Right cardiac atrium (tissue), 5 donors: ENCODE measurements around the gene CERS6. TPM values are rescaled to one million over a fixed set of nuclear protein-coding genes. Genes with fewer than 3 reads are reported as not detected.
"Not testable (repeated sequence)": the region's sequence is repeated elsewhere in the genome, so short reads cannot be mapped to it uniquely, and the experiment has no call there.

Source experiments
- ATAC-seq, 2 donors: fragments of 200-7000 bp; cut with Tn5 transposase; one replicate each; pipeline versions ENCODE4 v1.8.0 to v1.9.1; 2020; ENCODE audit warnings: moderate library complexity in 2 of 2, mild to moderate bottlenecking in 1 of 2
- DNase-seq, 3 donors: peaks; one replicate each; pipeline ENCODE4 v3.0.0-alpha.2; 2020
- H3K27ac ChIP-seq: one replicate; pipeline ENCODE4 v1.5.1; 2013; ENCODE audit warnings: mild to moderate bottlenecking, low read length, control low read depth, moderate library complexity
- H3K27me3 ChIP-seq: one replicate; pipeline ENCODE4 v1.6.1; 2013; ENCODE audit not compliant: control insufficient read depth, insufficient read depth
- H3K4me1 ChIP-seq: one replicate; pipeline ENCODE4 v1.6.1; 2013; ENCODE audit warnings: low read length; ENCODE audit not compliant: control insufficient read depth, insufficient read depth
- H3K4me3 ChIP-seq: one replicate; pipeline ENCODE4 v1.5.1; 2013; ENCODE audit warnings: low read length, control low read depth
- H3K9me3 ChIP-seq: one replicate; pipeline ENCODE4 v1.6.1; 2013; ENCODE audit warnings: low read length; ENCODE audit not compliant: control insufficient read depth
- WGBS: extraction: QIAGEN DNeasy Blood & Tissue Kit; methylation state at CpG from one replicate; pipeline ENCODE4 v1.1.7; 2013; 5-methylcytosine and 5-hydroxymethylcytosine counted together
- intact Hi-C, 4 donors: fragments of 100-400 bp; cut with DNase I; formaldehyde crosslinking; loops; one replicate each; pipeline versions ENCODE4 v1.11.0 to v1.14.0; 2022 to 2023
- long read RNA-seq, 4 donors: library from polyadenylated mRNA; unstranded; transcript quantifications; one replicate each; pipeline ENCODE4 v2.0.0, GENCODE V29; 2020 to 2021
- polyA plus RNA-seq: library from polyadenylated mRNA; stranded (reverse); fragments of 200-250 nt; gene quantifications from one replicate; pipeline ENCODE4 v1.2.3, GENCODE V29; 2013
- total RNA-seq, 4 donors: library from RNA; stranded (reverse); fragmentation: NEBNext Ultra II Directional; extraction: Animal tissue kit (Norgen Biotek cat#: 25700); gene quantifications; one replicate each; pipeline ENCODE4 v1.2.1, GENCODE V29; 2021
- donor health status: healthy with polysubstance abuse.
- donor health status: DM: no; HTN: yes; CAD: no.
- donor health status: DM: no; HTN: no; CAD: no.
- donor health status: DM: no; HTN: yes; CAD: no; lungs with severe emphysema.
- donor health status: DM: yes; HTN: yes; CAD: no.

CERS6 gene
- total RNA-seq: 10 to 100 TPM; 47.6 to 71.5 (median 52.5) TPM
- polyA plus RNA-seq: 25.6 TPM
- long read RNA-seq, donor 1, full-length matches to known transcripts: 32 of 41 reads
- long read RNA-seq, donor 1, partial matches to known transcripts: 0 of 41 reads
- long read RNA-seq, donor 1, other reads (novel, unspliced or antisense): 9 of 41 reads
- long read RNA-seq, donor 2, full-length matches to known transcripts: 14 of 22 reads
- long read RNA-seq, donor 2, partial matches to known transcripts: 0 of 22 reads
- long read RNA-seq, donor 2, other reads (novel, unspliced or antisense): 8 of 22 reads
- long read RNA-seq, donor 3, full-length matches to known transcripts: 1 of 19 reads
- long read RNA-seq, donor 3, partial matches to known transcripts: 1 of 19 reads
- long read RNA-seq, donor 3, other reads (novel, unspliced or antisense): 17 of 19 reads
- long read RNA-seq, donor 4, full-length matches to known transcripts: 18 of 33 reads
- long read RNA-seq, donor 4, partial matches to known transcripts: 0 of 33 reads
- long read RNA-seq, donor 4, other reads (novel, unspliced or antisense): 15 of 33 reads

DNA sequence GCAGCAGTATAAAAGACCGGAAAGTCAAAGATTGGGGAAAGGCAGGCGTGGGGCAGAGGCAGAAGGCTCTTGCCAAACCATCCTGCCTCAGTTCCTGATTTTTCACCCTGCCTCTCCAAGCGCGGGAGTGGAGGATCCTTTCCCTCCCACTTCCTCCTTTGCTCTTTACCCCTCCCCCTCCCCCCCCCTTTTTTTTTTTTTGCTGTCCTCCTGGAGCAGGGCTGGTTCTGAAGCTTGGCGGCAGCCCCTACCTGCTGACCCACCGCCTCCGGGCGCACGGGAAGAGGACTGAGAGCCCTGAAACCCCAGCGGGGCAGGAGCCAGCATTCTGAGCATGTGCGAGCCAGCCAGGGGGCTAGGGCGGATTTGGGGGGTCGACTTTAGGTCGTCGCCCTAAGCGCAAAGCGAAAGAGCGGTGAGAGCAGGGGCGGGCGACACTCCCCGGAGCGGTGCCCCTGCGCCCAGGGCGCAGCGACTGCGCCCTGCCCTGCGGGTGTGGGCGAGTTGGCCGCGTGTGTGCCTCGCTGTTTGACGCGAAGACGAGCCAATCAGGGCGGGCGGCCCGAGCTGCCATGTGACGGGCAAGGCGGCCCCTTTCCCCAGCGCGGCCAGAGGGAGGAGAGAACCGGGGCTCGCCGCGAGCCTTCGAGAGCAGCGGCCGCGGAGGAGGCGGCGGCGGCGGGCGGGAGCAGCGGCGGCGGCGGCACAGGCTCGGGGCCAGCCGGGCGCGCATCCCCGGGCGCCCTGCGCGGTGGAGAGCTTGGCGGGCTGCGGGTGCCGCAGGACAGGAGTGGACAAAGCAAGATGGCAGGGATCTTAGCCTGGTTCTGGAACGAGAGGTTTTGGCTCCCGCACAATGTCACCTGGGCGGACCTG, at the start of gene CERS6:
CERS6 (plus strand) TSS at position 628 of the 876 bp plus-strand sequence; CDS start at position 805, 177 bp downstream.
- H3K4me1 ChIP-seq: no peaks in the 10 kb centered on the region
- H3K27ac ChIP-seq: peak within 1 kb of the TSS; percentile 69
- DNase-seq (peak; percentile 97 to 99 (median 99)), ATAC-seq (peak; percentile 99)
- intact Hi-C loops: loop anchor here in 3 of 4 donors (5.0 to 10.0 kb wide), 3 partner anchors 129 to 229 kb away; no protein-coding TSS in a partner anchor
- H3K4me3 ChIP-seq: peak within 1 kb of the TSS; percentile 68
- WGBS: under 1% methylated on average over 72 of the region's 72 CpGs
- H3K27me3 ChIP-seq: no peaks in the 10 kb centered on the region
- no peaks in the 10 kb centered on the region for H3K9me3 ChIP-seq

- H3K9me3 ChIP-seq, H3K4me3 ChIP-seq, H3K27ac ChIP-seq, H3K4me1 ChIP-seq, ATAC-seq, DNase-seq, H3K27me3 ChIP-seq, intact Hi-C loops: not testable (repeated sequence)
- WGBS: 84% methylated on average over 5 of the region's 5 CpGs
Measured at GRCh38 chr2:168412301-168412700, 43.8 kb upstream of the CERS6 start.

GRCh38 chr2:168413101-168413500, 43.0 kb upstream of the CERS6 start:
- 91% methylated on average over 3 of the region's 3 CpGs for WGBS
- H3K4me3 ChIP-seq, intact Hi-C loops, ATAC-seq, H3K9me3 ChIP-seq, DNase-seq, H3K27ac ChIP-seq, H3K27me3 ChIP-seq, H3K4me1 ChIP-seq: not testable (repeated sequence)

GRCh38 chr2:168416555-168416954, 39.5 kb upstream of the CERS6 start:
- no peaks in the 10 kb centered on the region for H3K27me3 ChIP-seq
- intact Hi-C loops: no loop called here
- H3K9me3 ChIP-seq: no peaks in the 10 kb centered on the region
- DNase-seq (no peak), ATAC-seq (no peak)
- H3K4me3 ChIP-seq: no peak overlapping the region
- no peaks in the 10 kb centered on the region for H3K4me1 ChIP-seq
- no peak overlapping the region for H3K27ac ChIP-seq

DNA sequence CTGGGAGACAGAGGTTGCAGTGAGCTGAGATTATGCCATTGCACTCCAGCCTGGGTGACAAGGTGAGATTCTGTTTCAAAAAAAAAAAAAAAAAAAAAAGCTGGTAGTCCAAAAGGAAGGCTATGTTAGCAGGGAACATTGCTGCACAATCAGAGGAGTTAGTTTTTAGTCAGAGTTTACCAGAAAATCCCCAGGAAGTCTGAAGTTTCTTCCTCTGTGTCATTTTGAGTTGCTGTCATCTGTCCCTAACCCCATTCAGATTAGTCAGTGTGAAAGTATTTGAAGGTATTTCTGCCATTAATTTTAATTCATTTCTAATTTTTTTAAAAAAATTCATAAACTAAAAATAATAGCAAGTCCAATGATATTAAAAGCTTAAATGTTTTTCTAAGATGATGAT, 33.5 kb upstream of the CERS6 start:
- DNase-seq (no peak), ATAC-seq (no peak)
- Histone ChIP-seq H3K4me3 (no peak overlapping the region), H3K4me1 (no peaks in the 10 kb centered on the region), H3K27ac (no peak overlapping the region), H3K9me3 (no peaks in the 10 kb centered on the region), H3K27me3 (no peaks in the 10 kb centered on the region)
- intact Hi-C loops: no loop called here

DNA sequence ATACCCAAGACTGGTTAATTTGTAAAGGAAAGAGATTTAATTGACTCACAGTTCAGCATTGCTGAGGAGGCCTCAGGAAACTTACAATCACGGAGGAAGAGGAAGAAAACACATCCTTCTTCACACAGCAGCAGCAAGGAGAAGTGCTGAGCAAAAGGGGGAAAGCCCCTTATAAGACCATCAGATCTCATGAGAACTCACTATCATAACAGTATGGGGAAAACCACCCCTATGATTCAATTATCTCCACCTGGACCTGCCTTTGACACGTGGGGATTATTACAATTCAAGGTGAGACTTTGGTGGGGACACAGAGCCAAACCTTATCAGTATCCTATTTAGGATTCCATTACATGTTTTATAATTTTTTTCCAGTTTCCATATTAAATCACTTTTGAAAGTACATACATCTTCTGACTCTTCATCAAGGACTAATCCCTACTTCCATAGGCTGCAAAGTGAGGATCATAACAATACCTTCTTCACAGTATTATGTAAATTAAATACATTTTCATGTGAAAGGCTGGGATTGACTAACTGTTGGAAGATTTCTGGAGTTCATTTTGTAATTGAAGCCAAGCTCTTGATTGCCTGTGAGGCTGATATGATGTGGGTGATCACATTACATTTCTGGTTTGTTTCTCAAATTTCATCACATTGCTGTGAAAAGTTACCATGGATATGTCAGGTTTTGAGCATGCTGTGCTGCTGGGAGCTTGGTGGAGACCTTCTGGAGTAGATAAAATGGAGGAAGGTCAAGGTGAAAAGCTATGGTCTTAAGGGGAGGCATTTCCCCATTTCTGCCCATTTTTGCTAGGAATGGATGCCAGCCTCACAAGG, 31.7 kb upstream of the CERS6 start:
- no peaks in the 10 kb centered on the region for H3K9me3 ChIP-seq
- intact Hi-C loops: no loop called here
- no peak for DNase-seq

DNA sequence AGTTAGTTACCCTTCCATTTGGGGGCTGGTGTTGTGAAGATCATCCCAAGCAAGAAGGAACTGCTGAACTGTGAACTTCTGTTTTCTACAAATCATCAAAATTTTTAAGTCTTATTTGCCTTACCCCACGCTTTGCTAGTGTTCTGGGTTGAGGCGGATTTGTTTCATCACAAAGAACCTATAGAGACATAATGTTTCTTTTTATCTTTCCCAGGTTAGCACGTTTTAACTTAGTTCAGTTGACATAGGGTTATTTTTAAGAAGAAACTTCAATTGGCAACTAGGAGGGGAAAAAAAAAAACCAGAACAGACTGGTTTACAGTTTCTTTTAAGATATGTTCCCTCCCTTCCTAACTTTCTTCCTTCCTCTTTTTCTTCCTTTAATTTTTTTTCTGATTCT, 31.1 kb upstream of the CERS6 start:
- no peak overlapping the region for H3K27ac ChIP-seq
- 68% methylated on average over 3 of the region's 3 CpGs for WGBS
- H3K9me3 ChIP-seq: no peaks in the 10 kb centered on the region
- H3K27me3 ChIP-seq: no peaks in the 10 kb centered on the region
- no peak overlapping the region for H3K4me3 ChIP-seq
- intact Hi-C loops: no loop called here
- ATAC-seq: no peak
- H3K4me1 ChIP-seq: no peaks in the 10 kb centered on the region
- no peak for DNase-seq

More for the DNA sequence above, 31.7 kb upstream of the CERS6 start:
- no peaks in the 10 kb centered on the region for H3K27me3 ChIP-seq
- ATAC-seq: no peak
- 22% methylated on average over 2 of the region's 2 CpGs for WGBS
- H3K27ac ChIP-seq: no peak overlapping the region
- no peak overlapping the region for H3K4me3 ChIP-seq
- no peaks in the 10 kb centered on the region for H3K4me1 ChIP-seq

- intact Hi-C loops: no loop called here
- Histone ChIP-seq H3K27ac (no peak overlapping the region), H3K27me3 (no peaks in the 10 kb centered on the region), H3K4me1 (no peaks in the 10 kb centered on the region), H3K9me3 (no peaks in the 10 kb centered on the region), H3K4me3 (no peak overlapping the region)
- WGBS: 93% methylated on average over 2 of the region's 2 CpGs
- DNase-seq: no peak
- ATAC-seq: no peak
Measured at GRCh38 chr2:168426861-168427260, 29.2 kb upstream of the CERS6 start.

DNA sequence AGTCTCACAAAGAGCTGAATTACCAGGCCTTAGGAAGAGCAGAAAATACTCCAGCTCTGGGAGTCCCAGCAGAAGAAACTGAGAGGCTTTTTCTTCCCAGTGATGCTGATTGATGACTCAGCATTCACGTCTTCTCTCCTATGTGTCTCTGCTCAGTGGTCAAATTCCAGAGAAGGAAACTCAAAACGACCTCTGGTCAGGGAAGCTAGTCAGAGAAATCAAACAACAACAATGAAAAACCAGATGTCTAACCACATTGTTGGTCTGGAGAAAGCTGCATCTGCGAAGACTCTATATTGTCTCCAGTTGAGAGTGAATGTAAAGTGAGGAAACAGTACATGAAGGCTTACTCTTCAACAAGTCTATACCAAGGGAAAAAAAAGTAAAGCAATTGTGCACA, 28.6 kb upstream of the CERS6 start:
- ATAC-seq (no peak), DNase-seq (no peak)
- intact Hi-C loops: no loop called here
- Histone ChIP-seq H3K9me3 (no peaks in the 10 kb centered on the region), H3K4me1 (no peaks in the 10 kb centered on the region), H3K27me3 (no peaks in the 10 kb centered on the region), H3K27ac (no peak overlapping the region), H3K4me3 (no peak overlapping the region)
- WGBS: 51% methylated on average over 3 of the region's 3 CpGs

DNA sequence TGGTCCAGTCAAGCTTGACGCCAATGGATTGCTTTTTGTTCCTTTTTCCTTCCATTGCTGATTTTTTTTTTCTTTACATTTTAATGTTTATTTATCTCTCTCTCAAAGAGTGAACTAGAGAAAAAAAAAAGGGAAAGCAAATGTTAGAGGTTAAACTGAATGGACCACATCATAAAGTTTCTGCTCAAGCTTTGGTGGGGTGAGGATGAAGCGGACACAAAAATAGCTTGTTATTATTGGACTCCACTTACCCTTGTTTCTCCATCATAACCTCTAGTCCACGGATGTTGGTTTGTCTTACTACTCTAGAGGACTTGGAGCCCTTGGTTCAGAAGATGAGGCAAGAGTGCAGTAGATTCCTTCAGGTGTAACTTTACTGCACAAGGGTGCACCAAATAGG, 27.6 kb upstream of the CERS6 start:
- 94% methylated on average over 3 of the region's 3 CpGs for WGBS
- H3K27ac ChIP-seq: no peak overlapping the region
- no peak for DNase-seq
- intact Hi-C loops: no loop called here
- no peaks in the 10 kb centered on the region for H3K9me3 ChIP-seq
- H3K27me3 ChIP-seq: no peaks in the 10 kb centered on the region
- no peak for ATAC-seq
- no peak overlapping the region for H3K4me3 ChIP-seq
- H3K4me1 ChIP-seq: no peaks in the 10 kb centered on the region
